H9 (cell line): Measurements from ENCODE around the gene ACYP2. TPM values are rescaled to one million over a fixed set of nuclear protein-coding genes. Genes with fewer than 3 reads are reported as not detected.

Source experiments
- DNase-seq: peaks from one replicate; pipeline ENCODE4 v3.0.0-alpha.2; 2017
- H2AFZ ChIP-seq: one replicate; pipeline ENCODE4 v1.6.1; 2013; ENCODE audit warnings: mild to moderate bottlenecking, low read length, control low read depth, moderate library complexity
- H2AK5ac ChIP-seq: 2 replicates; pipeline ENCODE4 v1.6.1; 2013; ENCODE audit warnings: low read length, control low read depth, mixed read lengths; ENCODE audit not compliant: insufficient read length
- H2BK120ac ChIP-seq: one replicate; pipeline ENCODE4 v1.6.1; 2013; ENCODE audit warnings: low read depth, mild to moderate bottlenecking, low read length, control low read depth, inconsistent platforms; ENCODE audit not compliant: poor library complexity, severe bottlenecking
- H2BK12ac ChIP-seq: 2 replicates; pipeline ENCODE4 v1.6.1; 2013; ENCODE audit warnings: low read length, control low read depth, mixed read lengths, low read depth; ENCODE audit not compliant: insufficient read length
- H2BK15ac ChIP-seq: 2 replicates; pipeline ENCODE4 v1.6.1; 2013; ENCODE audit warnings: low read depth, low read length, control low read depth
- H2BK20ac ChIP-seq: one replicate; pipeline ENCODE4 v1.6.1; 2013; ENCODE audit warnings: low read depth, mild to moderate bottlenecking, low read length, control low read depth, inconsistent platforms; ENCODE audit not compliant: poor library complexity, severe bottlenecking
- H2BK5ac ChIP-seq: 2 replicates; pipeline ENCODE4 v1.6.1; 2013; ENCODE audit warnings: low read length, control low read depth, mixed read lengths; ENCODE audit not compliant: insufficient read length
- H3K14ac ChIP-seq: 2 replicates; pipeline ENCODE4 v1.6.1; 2013; ENCODE audit warnings: low read length, control low read depth; ENCODE audit not compliant: insufficient read depth
- H3K18ac ChIP-seq: 2 replicates; pipeline ENCODE4 v1.6.1; 2013; ENCODE audit warnings: low read depth, mild to moderate bottlenecking, mixed read lengths, low read length, control low read depth; ENCODE audit not compliant: insufficient read length
- H3K23ac ChIP-seq: 2 replicates; pipeline ENCODE4 v1.6.1; 2013; ENCODE audit warnings: low read length, control low read depth, mixed read lengths, low read depth; ENCODE audit not compliant: insufficient read length
- H3K23me2 ChIP-seq: 2 replicates; pipeline ENCODE4 v1.6.1; 2013; ENCODE audit warnings: low read depth, mild to moderate bottlenecking, mixed read lengths, low read length, control low read depth; ENCODE audit not compliant: insufficient read length, poor library complexity, severe bottlenecking
- H3K27ac ChIP-seq: 2 replicates; pipeline ENCODE4 v1.5.1; 2013; ENCODE audit warnings: low read length, control low read depth, mixed read lengths, low read depth; ENCODE audit not compliant: insufficient read length
- H3K27me3 ChIP-seq: 2 replicates; pipeline ENCODE4 v1.6.1; 2013; ENCODE audit warnings: low read length, control low read depth, inconsistent platforms; ENCODE audit not compliant: insufficient read depth
- H3K4ac ChIP-seq: 2 replicates; pipeline ENCODE4 v1.6.1; 2013; ENCODE audit warnings: low read depth, mild to moderate bottlenecking, control low read depth, inconsistent platforms, low read length, moderate library complexity
- H3K4me1 ChIP-seq: 2 replicates; pipeline ENCODE4 v1.6.1; 2013; ENCODE audit warnings: low read length, control low read depth, inconsistent platforms; ENCODE audit not compliant: insufficient read depth
- H3K4me2 ChIP-seq: 2 replicates; pipeline ENCODE4 v1.6.1; 2013; ENCODE audit warnings: low read length, control low read depth, mixed read lengths; ENCODE audit not compliant: insufficient read length, insufficient read depth
- H3K56ac ChIP-seq: 2 replicates; pipeline ENCODE4 v1.6.1; 2013; ENCODE audit warnings: low read depth, mild to moderate bottlenecking, mixed read lengths, low read length, control low read depth; ENCODE audit not compliant: insufficient read length
- H3K79me1 ChIP-seq: 2 replicates; pipeline ENCODE4 v1.6.1; 2013; ENCODE audit warnings: low read depth, mild to moderate bottlenecking, moderate library complexity, low read length, control low read depth, inconsistent platforms; ENCODE audit not compliant: insufficient read depth, poor library complexity, severe bottlenecking
- H3K79me2 ChIP-seq: 2 replicates; pipeline ENCODE4 v1.6.1; 2013; ENCODE audit warnings: low read length, control low read depth, inconsistent platforms; ENCODE audit not compliant: insufficient read depth
- H3K9ac ChIP-seq: 2 replicates; pipeline ENCODE4 v1.6.1; 2013; ENCODE audit warnings: low read length, control low read depth, mixed read lengths; ENCODE audit not compliant: insufficient read length; ENCODE audit errors: extremely low read depth
- H3K9me3 ChIP-seq: one replicate; pipeline ENCODE4 v1.6.1; 2013; ENCODE audit warnings: low read depth, low read length, inconsistent platforms; ENCODE audit not compliant: control insufficient read depth
- H3T11ph ChIP-seq: one replicate; pipeline ENCODE4 v1.6.1; 2013; ENCODE audit warnings: mild to moderate bottlenecking, low read length, control low read depth, inconsistent platforms
- H4K20me1 ChIP-seq: one replicate; pipeline ENCODE4 v1.6.1; 2013; ENCODE audit not compliant: control insufficient read depth, insufficient read length, insufficient read depth
- H4K5ac ChIP-seq: 2 replicates; pipeline ENCODE4 v1.6.1; 2013; ENCODE audit warnings: low read depth, mild to moderate bottlenecking, mixed read lengths, low read length, control low read depth; ENCODE audit not compliant: insufficient read length
- H4K8ac ChIP-seq: replicated peaks from 2 replicates; pipeline ENCODE4 v1.6.1; 2013; ENCODE audit warnings: low read length, control low read depth, mixed read lengths, low read depth; ENCODE audit not compliant: insufficient read length
- H4K91ac ChIP-seq: 2 replicates; pipeline ENCODE4 v1.6.1; 2013; ENCODE audit warnings: low read depth, mild to moderate bottlenecking, moderate library complexity, mixed read lengths, low read length, control low read depth; ENCODE audit not compliant: insufficient read length
- H3K27ac Mint-ChIP-seq, 3 experiments: 2 replicates in 2 of 3; 3 replicates in 1 of 3; pipeline ENCODE4 v1.8.0; 2020 to 2021; ENCODE audit warnings: mixed read lengths in 3 of 3, mild to moderate bottlenecking in 1 of 3, moderate library complexity in 1 of 3
- H3K27me3 Mint-ChIP-seq: 2 replicates; pipeline ENCODE4 v1.8.0; 2021; ENCODE audit warnings: low read depth, mild to moderate bottlenecking, moderate library complexity, mixed read lengths
- H3K36me3 Mint-ChIP-seq, 3 experiments: 2 replicates in 2 of 3; 3 replicates in 1 of 3; pipeline ENCODE4 v1.8.0; 2020 to 2021; ENCODE audit warnings: low read depth in 3 of 3, mixed read lengths in 3 of 3; ENCODE audit not compliant: insufficient read depth in 1 of 3
- H3K4me1 Mint-ChIP-seq, 2 experiments: 2 replicates each; pipeline ENCODE4 v1.8.0; 2020; ENCODE audit warnings: mixed read lengths in 2 of 2
- H3K4me3 Mint-ChIP-seq, 2 experiments: 2 replicates in 1 of 2; 3 replicates in 1 of 2; pipeline ENCODE4 v1.8.0; 2020 to 2021; ENCODE audit warnings: mild to moderate bottlenecking in 2 of 2, mixed read lengths in 2 of 2, moderate library complexity in 1 of 2
- H3K9me3 Mint-ChIP-seq, 2 experiments: 2 replicates in 1 of 2; 3 replicates in 1 of 2; pipeline ENCODE4 v1.8.0; 2020; ENCODE audit warnings: mild to moderate bottlenecking in 2 of 2, mixed read lengths in 2 of 2, moderate library complexity in 1 of 2
- WGBS: extraction: QIAGEN DNeasy Blood & Tissue Kit; methylation state at CpG from one replicate; pipeline ENCODE4 v1.1.7; 2013; ENCODE audit warnings: missing lambda C conversion rate, low lambda C conversion rate, mixed read lengths; ENCODE audit not compliant: insufficient read length; ENCODE audit errors: extremely low coverage; 5-methylcytosine and 5-hydroxymethylcytosine counted together
- total RNA-seq: library from RNA; stranded (reverse); gene quantifications from 2 replicates; pipeline ENCODE4 v1.2.1, GENCODE V29; 2021
- TF ChIP-seq, protein P1 (sequence below): fragments of 200-600 bp; sonication (generic); conservative IDR thresholded peaks from 3 replicates; pipeline ENCODE4 v1.8.0; 2021; ENCODE audit warnings: antibody characterized with exemption, mild to moderate bottlenecking

Gene ACYP2
- total RNA-seq, 1 experiment from 2014 or later = 3.2 TPM

DNA sequence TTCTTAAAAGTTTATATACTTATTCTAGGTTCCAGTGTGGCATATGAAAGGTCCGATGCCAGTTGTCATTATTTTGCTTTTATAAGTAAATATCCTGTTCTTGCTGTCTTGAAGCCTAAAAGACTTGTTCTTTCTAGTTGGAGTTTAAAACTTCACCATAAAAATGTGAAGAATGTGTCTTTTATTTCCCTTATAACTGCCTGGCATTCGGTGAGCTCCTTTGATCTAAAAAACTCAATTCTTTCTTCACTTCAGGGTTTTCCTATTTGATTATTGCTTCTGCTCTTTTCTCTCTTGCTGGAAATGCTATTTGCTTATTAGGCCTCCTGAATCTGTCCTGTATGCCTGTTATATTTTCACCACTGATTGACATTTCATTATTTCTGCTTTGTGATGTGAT is 89.1 kb downstream of the ACYP2 start:
- Histone ChIP-seq H2BK15ac (no peak overlapping the region), H3K14ac (no peak overlapping the region), H2BK120ac (no peak overlapping the region), H3K23me2 (no peaks in the 10 kb centered on the region), H2AK5ac (no peak overlapping the region), H3K23ac (no peak overlapping the region), H3K4me2 (no peak overlapping the region), H3T11ph (no peak overlapping the region), H2BK20ac (no peak overlapping the region), H3K27me3 (no peaks in the 10 kb centered on the region), H3K4ac (no peak overlapping the region), H3K9ac (no peak overlapping the region), H3K18ac (no peak overlapping the region), H3K4me1 (no peaks in the 10 kb centered on the region; the same call in 1 of the 2 replicates), H3K79me1 (no peaks in the 10 kb centered on the region), H4K20me1 (no peaks in the 10 kb centered on the region), H3K79me2 (no peaks in the 10 kb centered on the region), H3K56ac (no peak overlapping the region), H4K5ac (no peak overlapping the region), H2BK12ac (no peak overlapping the region), H4K91ac (no peak overlapping the region), H2BK5ac (no peak overlapping the region), H3K9me3 (no peaks in the 10 kb centered on the region), H3K27ac (no peak overlapping the region), H2AFZ (no peak overlapping the region), H4K8ac (no peak overlapping the region)
- TF ChIP-seq, protein P1, sequence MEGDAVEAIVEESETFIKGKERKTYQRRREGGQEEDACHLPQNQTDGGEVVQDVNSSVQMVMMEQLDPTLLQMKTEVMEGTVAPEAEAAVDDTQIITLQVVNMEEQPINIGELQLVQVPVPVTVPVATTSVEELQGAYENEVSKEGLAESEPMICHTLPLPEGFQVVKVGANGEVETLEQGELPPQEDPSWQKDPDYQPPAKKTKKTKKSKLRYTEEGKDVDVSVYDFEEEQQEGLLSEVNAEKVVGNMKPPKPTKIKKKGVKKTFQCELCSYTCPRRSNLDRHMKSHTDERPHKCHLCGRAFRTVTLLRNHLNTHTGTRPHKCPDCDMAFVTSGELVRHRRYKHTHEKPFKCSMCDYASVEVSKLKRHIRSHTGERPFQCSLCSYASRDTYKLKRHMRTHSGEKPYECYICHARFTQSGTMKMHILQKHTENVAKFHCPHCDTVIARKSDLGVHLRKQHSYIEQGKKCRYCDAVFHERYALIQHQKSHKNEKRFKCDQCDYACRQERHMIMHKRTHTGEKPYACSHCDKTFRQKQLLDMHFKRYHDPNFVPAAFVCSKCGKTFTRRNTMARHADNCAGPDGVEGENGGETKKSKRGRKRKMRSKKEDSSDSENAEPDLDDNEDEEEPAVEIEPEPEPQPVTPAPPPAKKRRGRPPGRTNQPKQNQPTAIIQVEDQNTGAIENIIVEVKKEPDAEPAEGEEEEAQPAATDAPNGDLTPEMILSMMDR = no peak
- H3K4me1 Mint-ChIP-seq = peaks cover 3 to 4% of the 10 kb centered on the region in 2 experiments; a peak in 1 of 4 replicates
- H3K36me3 Mint-ChIP-seq = no peaks in the 10 kb centered on the region
- H3K4me3 Mint-ChIP-seq = no peak overlapping the region
- H3K27me3 Mint-ChIP-seq = no peaks in the 10 kb centered on the region
- no peak overlapping the region for H3K27ac Mint-ChIP-seq
- WGBS = no CpG with 5 or more reads among the region's 2 CpGs
- no peaks in the 10 kb centered on the region for H3K9me3 Mint-ChIP-seq
- no peak for DNase-seq
